GM19395 (cell line): Measurements from ENCODE around the gene TESPA1.
"Not testable (repeated sequence)": the region's sequence is repeated elsewhere in the genome, so short reads cannot be mapped to it uniquely, and the experiment has no call there.

Experiments
- ATAC-seq: cut with Tn5 transposase; IDR thresholded peaks from one replicate; pipeline ENCODE4 v1.9.1; 2021; ENCODE audit warnings: mild to moderate bottlenecking, moderate library complexity; ENCODE audit not compliant: unreplicated experiment

TESPA1 gene

DNA sequence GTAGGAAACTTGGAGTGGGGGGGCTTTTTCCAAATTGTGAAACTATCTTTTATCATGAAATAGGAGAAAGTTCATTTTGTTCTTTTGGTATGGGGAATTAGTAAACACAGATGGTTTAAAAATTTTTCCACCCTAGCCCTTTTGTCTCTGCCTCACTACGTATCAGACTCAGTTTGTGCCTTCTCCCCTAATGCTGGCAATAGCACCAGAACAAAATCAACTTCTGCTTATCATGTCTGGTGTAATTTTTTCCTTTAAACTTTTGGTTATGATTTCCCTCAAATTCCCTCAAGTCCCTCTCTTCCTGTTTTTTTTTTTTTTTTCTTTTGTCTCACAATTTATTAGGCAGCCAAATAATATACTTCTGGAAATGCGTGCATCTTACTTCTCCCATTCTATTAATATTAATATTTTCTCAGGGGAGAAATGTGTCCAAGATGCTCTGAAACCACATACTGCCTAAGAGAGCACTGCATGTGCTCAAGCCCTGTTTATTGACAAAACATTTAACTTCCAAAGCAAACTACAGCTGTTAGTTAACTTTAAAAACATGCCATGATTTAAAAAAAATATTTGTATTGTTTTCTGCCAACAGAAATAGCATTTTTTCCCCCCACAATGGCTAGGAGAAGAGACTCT is 35.4 kb downstream of the TESPA1 start:
- ATAC-seq = no peak

DNA sequence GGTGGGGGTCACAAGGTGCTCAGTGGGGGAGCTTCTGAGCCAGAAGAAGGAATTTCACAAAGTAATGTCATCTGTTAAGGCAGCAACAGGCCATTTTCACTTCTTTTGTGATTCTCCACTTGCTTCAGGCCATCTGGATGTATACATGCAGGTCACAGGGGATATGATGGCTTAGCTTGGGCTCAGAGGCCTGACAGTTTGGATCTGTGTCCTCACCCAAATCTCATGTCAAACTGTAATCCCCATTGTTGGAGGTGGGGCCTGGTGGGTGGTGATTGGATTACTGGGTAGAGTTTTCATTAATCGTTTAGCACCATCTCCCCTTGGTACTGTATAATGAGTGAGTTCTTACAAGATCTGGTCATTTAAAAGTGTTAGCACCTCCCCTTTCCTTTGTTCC is 36.4 kb downstream of the TESPA1 start:
- no peak for ATAC-seq

DNA sequence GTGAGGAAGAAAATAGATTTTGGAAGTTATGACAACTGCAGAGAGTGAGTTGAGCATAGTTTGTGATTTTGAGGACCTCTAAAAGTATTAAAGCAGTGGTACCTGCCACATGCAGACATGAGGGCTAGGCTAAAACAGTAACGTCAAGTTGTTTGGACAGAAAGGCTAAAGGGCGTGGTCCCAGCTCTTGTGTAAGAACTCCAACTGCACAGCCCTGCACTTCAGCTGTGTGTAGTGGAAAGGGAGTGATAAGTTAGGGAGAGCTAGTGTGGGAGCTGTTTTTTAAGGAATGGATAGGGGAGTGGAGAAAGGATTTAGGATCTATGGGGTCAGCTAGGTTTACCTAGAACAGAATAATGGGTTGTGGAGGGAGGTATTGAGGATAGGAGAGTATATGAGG is 39.5 kb downstream of the TESPA1 start:
- no peak for ATAC-seq

DNA sequence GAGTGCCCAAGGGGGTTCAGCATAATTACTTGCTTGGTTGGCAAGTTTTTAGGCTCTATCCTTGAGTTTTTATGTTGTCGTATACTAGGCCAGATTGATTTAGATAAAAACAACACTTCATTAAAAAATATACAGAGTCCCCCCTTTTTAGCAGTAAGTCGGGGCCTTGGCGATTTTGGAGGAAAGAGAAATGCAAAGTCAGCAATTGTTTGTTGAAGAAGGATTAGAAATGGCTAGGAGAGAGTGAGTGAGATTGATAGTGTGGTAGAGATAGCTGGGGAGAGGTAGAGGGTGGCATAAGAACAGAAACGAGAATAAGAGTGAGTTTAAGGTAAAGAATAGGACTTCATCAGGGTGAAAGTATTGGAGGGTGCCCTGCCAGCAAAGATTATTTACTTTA is 41.3 kb downstream of the TESPA1 start:
- not testable (repeated sequence) for ATAC-seq

DNA sequence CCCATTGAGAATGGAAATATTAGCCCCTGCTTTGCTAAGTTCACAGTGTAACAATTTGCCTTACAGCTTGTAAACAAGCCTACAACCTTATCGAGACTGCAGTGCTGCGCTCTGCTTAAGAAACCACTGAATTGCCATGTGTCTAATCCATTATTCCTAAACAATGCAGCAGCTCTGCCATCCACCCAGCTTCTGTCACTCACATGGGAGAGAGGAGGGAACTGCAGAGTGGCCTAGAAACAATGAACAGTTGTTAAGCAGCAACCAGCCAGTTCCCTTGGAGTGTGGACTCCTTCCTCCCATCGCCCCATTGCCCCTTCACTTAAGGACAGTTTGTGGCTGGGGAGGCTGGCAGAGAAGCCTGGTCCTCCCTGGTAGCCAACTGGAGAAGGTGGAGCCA is 42.9 kb downstream of the TESPA1 start:
- no peak for ATAC-seq

DNA sequence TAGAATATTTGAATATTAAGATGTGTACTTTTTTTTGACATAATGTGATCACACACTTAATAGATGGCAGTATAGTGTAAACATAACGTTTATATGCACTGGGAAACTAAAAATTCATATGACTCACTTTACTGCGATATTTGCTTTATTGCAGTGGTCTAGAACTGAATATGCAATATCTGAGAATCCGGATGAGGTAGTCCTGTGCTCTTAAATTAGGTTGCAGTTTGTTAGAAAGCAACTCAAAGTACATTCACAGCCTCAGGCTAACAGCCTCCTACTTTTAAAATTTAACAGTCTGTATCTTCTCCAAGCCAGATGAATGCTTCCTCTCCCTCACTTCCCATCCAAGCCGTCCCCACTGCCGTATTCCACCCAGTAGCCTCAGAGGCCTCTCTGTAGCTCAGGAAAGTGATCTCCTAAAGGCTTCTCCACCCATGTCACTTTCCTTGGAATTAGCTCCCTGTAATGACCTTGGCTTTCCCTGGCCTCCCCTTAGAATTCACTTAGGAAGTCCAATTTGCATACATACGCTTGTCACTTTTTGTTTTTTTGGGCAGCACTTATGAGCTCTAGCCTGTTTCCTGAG is 43.7 kb downstream of the TESPA1 start:
- ATAC-seq = no peak

DNA sequence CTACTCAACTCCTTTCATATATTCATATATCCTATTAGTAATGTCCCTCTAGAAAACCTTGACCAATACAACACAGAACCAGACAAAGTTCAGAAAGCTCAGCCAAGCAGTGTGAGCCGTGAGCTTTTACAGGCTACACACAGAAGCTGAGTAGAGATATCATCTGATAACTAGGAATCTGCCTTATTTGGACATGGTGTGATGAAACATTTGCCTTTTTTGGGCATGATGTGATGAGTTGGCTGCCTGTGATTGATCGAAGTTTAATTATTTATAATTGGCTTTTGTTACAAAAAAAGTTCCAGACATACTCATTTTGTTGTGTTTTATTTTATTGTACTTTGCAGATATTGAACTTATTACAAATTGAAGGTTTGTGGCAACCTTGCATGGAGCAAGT is 46.6 kb downstream of the TESPA1 start:
- ATAC-seq = no peak

DNA sequence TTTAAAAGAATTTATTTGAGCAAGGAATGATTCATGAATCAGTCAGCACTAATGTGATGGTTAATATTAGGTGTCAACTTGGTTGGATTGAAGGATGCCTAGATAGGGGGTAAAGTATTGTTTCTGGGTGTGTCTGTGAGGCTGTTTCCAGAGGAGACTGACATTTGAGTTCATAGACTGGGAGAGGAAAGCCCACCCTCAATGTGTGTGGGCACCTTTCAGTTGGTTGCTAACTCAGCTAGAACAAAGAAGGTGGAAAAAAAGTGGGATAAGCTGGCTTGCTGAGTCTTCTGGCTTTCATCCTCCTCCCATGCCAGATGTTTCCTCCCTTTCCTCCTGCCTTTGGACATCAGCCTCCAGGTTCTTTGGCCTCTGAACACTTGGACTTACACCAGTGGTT is 47.2 kb downstream of the TESPA1 start:
- ATAC-seq = no peak

DNA sequence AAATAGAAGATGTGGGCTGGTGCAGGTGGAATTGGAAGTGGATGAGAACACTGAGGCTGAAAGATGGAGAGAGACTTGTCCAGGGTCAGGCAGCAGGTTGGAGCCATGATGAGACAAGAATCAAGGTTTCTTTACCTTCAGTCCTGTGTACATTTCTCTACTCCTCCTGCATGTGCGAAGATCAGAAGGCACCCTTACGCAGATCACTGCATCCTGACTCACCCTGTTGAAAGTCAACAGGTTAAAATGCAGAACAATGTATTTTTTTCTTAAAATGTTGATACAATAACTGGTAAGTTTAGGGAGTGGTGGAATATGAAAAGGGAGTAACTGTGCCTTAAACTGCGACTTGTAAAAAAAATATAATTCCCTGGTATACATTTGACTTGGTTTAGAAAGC is 47.8 kb downstream of the TESPA1 start:
- no peak for ATAC-seq

DNA sequence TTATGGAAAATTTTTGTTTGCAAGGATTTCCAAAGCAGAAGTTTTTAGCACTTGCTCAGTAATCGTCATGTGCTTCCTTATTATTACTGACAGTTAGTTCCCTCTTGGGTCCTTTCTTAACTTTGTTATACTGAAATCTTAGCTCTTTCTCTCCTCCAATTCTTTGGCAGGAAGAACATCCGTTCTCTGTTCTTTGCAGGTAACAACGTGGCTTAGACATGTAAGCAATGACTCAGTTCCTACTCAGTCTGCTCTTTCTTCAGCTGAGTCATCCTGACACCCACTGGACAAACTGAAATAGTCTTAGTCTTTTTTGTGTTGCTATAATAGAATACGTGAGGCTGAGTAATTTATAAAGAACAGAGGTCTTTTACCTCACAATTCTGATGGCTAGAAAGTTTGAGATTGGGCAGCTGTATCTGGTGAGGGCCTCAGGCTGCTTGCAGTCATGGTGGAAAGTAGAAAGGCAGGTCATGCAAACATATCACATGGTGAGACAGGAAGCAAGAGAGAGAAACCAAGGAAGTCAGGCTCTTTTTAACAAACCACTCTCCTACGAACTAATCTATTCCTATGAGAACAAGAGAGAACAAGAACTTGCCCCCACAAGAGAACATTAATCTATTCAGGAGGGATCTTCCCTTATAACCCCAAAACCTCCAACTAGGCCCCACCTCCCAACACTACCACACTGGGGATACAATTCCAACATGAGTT is 49.2 kb downstream of the TESPA1 start:
- peak; percentile 99 for ATAC-seq

DNA sequence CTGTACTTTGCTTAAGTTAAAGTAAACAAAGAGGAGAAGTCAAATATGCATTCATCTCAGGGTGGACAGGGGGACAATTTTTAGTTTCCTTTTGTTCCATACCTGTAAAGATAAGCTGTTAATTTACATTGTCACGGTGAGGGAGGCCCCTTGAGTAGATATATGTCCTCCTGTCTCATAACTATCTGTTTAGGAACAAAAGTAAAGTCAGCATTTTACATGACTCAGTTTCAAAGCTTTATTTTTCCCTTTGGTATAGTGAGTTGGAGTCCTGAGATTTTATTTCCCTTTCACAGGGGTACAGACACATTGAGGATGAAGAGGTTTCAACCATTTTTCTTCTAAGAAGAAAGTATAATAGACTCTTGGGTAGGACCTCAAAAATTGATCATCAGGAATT is 50.1 kb downstream of the TESPA1 start:
- ATAC-seq = no peak

DNA sequence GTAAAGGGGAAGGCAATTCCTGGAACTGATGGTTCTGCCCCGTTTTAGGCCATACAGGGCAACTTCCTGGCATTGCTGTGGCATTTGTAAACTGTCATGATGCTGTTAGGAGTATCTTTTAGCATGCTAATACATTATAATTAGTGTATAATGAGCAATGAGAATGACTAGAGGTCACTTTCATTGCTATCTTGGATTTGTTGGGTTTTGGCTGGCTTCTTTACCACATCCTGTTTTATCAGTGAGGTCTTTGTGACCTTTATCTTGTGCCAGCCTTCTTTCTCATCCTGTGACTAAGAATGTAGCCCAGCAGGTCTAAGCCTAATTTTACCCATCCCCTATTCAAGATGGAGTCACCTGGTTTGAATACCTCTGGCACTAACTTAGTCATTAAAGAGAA is 51.2 kb downstream of the TESPA1 start:
- no peak for ATAC-seq

DNA sequence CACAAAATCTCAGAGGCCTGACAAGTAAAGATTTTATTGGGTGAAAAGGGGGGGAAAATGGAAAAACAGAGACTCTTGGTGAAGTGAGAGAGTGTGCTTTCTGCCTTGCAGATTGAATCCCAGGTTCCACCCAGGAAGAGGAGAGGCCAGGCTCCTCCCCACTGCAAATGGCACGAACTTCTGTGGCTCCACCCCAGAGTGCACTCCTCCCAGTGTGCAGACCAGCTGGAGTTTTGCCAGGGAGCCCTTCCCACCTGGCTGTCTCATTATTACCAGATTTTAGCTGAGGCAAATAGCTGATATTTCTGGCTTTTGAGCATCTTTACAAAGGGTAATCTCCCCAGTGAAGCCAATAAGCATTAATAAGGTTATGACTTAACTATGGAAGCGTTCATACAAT is 51.9 kb downstream of the TESPA1 start:
- no peak for ATAC-seq

DNA sequence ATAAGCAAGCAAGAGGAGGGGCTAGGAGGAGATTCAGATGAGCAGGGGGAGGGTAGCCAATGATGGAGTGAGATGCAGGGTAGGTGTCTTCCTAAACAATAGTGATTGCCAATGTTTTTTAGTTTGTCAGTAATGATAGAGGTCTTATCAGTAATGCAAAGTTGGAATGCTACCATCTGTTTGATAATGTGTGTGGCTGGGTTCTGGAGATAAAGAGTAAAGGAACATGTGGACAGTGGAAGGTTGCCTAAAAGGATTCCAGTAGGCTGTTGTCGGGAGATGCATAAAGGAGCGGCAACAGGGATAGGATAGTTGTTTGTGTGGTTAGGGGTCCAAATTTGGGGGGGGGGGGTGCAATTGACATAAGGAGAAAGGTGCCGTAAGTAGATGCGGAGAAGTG is 52.5 kb downstream of the TESPA1 start:
- ATAC-seq = no peak

DNA sequence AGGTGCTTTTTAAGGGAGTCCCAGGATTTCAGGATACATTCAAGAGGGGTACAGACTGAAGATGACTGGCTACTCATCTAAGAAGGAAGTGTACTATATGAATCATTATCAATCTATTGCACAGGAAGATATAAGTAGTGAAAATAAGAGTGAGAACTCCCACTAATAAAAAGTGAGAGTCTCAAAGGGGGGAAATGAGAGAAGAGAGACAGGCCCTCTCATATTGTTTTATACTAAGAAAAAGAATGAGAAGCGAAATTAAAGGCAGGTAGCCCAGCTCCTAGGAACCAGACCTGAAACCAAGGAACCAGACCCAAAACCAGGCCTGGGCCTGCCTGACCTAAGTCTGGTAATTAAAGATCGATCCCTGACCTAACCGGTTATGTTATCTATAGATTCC is 54.6 kb downstream of the TESPA1 start:
- no peak for ATAC-seq

DNA sequence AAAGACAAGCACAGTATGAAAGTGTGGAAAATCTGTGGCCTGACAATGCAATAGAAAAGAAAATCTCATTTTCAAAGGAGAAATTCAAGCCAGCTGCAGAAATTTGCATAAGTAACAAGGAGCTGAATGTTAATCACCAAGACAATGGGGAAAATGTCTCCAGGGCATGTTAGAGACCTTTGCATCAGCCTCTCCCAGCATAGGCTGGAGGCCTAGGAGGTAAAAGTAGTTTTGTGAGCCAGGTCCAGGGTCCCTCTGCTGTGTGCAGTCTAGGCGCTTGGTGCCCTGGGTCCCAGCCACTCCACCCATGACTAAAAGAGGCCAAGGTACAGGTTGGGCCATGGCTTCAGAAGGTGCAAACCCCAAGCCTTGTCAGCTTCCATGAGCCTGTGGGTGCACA is 58.3 kb downstream of the TESPA1 start:
- no peak for ATAC-seq

DNA sequence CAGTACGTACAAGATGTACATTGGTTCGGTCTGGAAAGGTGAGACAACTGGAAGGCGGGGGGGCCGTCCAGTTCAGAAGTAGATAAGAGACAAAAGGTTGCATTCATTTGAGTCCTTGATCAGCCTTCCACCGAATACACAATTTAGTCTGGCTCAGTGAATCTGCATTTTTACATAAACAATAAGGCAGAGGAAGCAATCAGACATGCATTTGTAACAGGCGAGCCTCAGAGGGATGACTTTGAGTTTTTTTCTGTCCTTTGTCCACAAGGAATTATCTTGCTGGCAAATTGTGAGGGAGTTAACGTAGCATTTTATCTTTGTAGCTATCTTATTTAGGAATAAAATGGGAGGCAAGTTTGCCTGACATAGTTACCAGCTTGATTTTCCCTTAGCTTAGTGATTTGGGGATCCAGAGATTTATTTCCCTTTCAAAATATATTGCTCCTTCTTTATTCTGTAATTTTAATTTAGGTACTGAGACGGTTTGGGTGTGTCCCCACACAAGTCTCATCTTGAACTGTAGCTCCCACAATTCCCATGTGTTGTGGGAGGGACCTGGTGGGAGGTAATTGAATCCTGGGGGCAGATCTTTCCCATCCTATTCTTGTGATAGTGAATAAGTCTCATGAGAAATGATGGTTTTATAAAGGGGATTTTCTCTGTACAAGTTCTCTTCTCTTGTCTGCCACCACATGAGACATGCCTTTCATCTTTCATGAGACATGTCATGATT is 59.4 kb downstream of the TESPA1 start:
- no peak for ATAC-seq

DNA sequence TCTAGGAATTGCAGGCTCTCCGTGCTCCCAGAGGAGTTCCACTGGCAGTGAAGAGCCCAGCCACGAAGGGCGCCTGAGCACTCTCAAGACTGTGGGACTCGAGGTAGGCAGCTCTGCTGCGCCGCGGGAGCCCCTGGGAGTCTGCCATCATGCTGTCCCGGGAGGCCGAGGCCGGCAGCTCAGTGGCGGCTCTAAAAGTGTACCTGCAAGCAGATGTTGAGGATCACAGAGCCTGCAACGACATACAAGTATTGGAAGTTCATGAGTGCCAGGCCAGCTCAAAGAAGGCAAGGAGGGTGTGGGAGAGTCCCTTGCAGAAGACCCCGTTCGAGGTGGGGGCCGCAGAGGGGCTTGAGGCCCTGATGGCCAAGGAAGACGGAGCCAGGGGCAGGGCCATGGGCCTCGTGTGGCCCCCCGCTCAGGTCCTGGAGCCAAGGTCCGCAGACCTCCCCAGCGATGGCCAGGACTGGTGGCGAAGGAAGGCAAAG is 67.5 kb downstream of the TESPA1 start:
- ATAC-seq = no peak
